NT2/D1 (cell line): Measurements from ENCODE around the gene PLLP.
A peak's percentile ranks its signal among the peaks of the same experiment; 100 is the strongest.

Source experiments
- DNase-seq: peaks from one replicate; pipeline ENCODE4 v3.0.0-alpha.2; 2011; ENCODE audit warnings: low read depth, low spot score
- H3K27me3 ChIP-seq: 2 replicates; pipeline ENCODE4 v1.6.0; 2011; ENCODE audit warnings: mild to moderate bottlenecking; ENCODE audit not compliant: insufficient read length, insufficient read depth
- H3K36me3 ChIP-seq: 2 replicates; pipeline ENCODE4 v1.6.1; 2011; ENCODE audit warnings: mild to moderate bottlenecking, low read length, mixed read lengths; ENCODE audit not compliant: insufficient read depth, insufficient read length
- H3K4me1 ChIP-seq: 2 replicates; pipeline ENCODE4 v1.5.1; 2011; ENCODE audit not compliant: insufficient read depth, insufficient read length
- H3K4me3 ChIP-seq: 2 replicates; pipeline ENCODE4 v1.5.1; 2011; ENCODE audit warnings: low read depth; ENCODE audit not compliant: insufficient read length
- H3K9ac ChIP-seq: 2 replicates; pipeline ENCODE4 v1.6.0; 2011; ENCODE audit warnings: low read depth; ENCODE audit not compliant: insufficient read length
- H3K9me3 ChIP-seq: 2 replicates; pipeline ENCODE4 v1.5.1; 2011; ENCODE audit warnings: mild to moderate bottlenecking, low read length; ENCODE audit not compliant: insufficient read depth
- SUZ12 ChIP-seq: IDR thresholded peaks from 2 replicates; pipeline ENCODE4 v1.6.1; 2011; ENCODE audit not compliant: insufficient read length, insufficient read depth; ENCODE audit errors: extremely low read depth
- YY1 ChIP-seq: IDR thresholded peaks from 2 replicates; pipeline ENCODE4 v1.6.1; 2011; ENCODE audit not compliant: insufficient read length, insufficient read depth
- ZNF274 ChIP-seq: IDR thresholded peaks from 2 replicates; pipeline ENCODE4 v1.6.1; 2011; ENCODE audit warnings: mild to moderate bottlenecking, low read depth, low read length

PLLP gene

GRCh38 chr16:57257455-57258070 lies 26.9 kb downstream of the PLLP start:
- Histone ChIP-seq H3K4me3 (no peak overlapping the region), H3K36me3 (peaks cover 25% of the 10 kb centered on the region), H3K27me3 (no peaks in the 10 kb centered on the region), H3K9me3 (0 out of 2 replicates have a peak, but pooled peaks cover 2% of the 10 kb centered on the region), H3K4me1 (peaks cover 11% of the 10 kb centered on the region), H3K9ac (no peak overlapping the region)
- TF ChIP-seq YY1: no peak
- no peak for TF ChIP-seq ZNF274
- no peak for TF ChIP-seq SUZ12
- DNase-seq: no peak

GRCh38 chr16:57256601-57257395 lies 27.7 kb downstream of the PLLP start:
- Histone ChIP-seq H3K4me3 (no peak overlapping the region), H3K9ac (no peak overlapping the region), H3K27me3 (no peaks in the 10 kb centered on the region), H3K36me3 (peaks cover 33% of the 10 kb centered on the region), H3K4me1 (peaks cover 11% of the 10 kb centered on the region), H3K9me3 (0 out of 2 replicates have a peak, but pooled peaks cover 6% of the 10 kb centered on the region)
- DNase-seq: no peak
- TF ChIP-seq YY1 (no peak), ZNF274 (no peak), SUZ12 (no peak)

- TF ChIP-seq ZNF274: no peak
- no peak for DNase-seq
- Histone ChIP-seq H3K4me1 (peaks cover 11% of the 10 kb centered on the region), H3K4me3 (no peak overlapping the region), H3K9ac (no peak overlapping the region), H3K27me3 (no peaks in the 10 kb centered on the region), H3K9me3 (0 out of 2 replicates have a peak, but pooled peaks cover 6% of the 10 kb centered on the region), H3K36me3 (peaks cover 42% of the 10 kb centered on the region)
These were observed 28.6 kb downstream of the PLLP start for GRCh38 chr16:57255686-57256415.

GRCh38 chr16:57253466-57253865 lies 31.0 kb downstream of the PLLP start:
- peaks cover 66% of the 10 kb centered on the region for H3K36me3 ChIP-seq
- no peak for DNase-seq
- H3K9me3 ChIP-seq: 0 out of 2 replicates have a peak, but pooled peaks cover 6% of the 10 kb centered on the region
- no peak overlapping the region for H3K9ac ChIP-seq
- no peaks in the 10 kb centered on the region for H3K4me1 ChIP-seq
- no peaks in the 10 kb centered on the region for H3K27me3 ChIP-seq
- H3K4me3 ChIP-seq: no peak overlapping the region
- TF ChIP-seq YY1: no peak
- no peak for TF ChIP-seq SUZ12
- no peak for TF ChIP-seq ZNF274

GRCh38 chr16:57252148-57252721 lies 32.2 kb downstream of the PLLP start:
- DNase-seq: no peak
- no peak overlapping the region for H3K9ac ChIP-seq
- H3K4me1 ChIP-seq: no peaks in the 10 kb centered on the region
- no peak for TF ChIP-seq SUZ12
- H3K27me3 ChIP-seq: no peaks in the 10 kb centered on the region
- no peak overlapping the region for H3K4me3 ChIP-seq
- H3K36me3 ChIP-seq: peaks cover 72% of the 10 kb centered on the region
- H3K9me3 ChIP-seq: 0 out of 2 replicates have a peak, but pooled peaks cover 6% of the 10 kb centered on the region

GRCh38 chr16:57251352-57251751 lies 33.1 kb downstream of the PLLP start:
- Histone ChIP-seq H3K36me3 (peaks cover 72% of the 10 kb centered on the region), H3K4me1 (no peaks in the 10 kb centered on the region), H3K9me3 (0 out of 2 replicates have a peak, but pooled peaks cover 6% of the 10 kb centered on the region), H3K9ac (no peak overlapping the region), H3K4me3 (no peak overlapping the region), H3K27me3 (no peaks in the 10 kb centered on the region)
- TF ChIP-seq YY1: no peak
- TF ChIP-seq ZNF274: no peak
- no peak for TF ChIP-seq SUZ12
- no peak for DNase-seq

- Histone ChIP-seq H3K9me3 (no peaks in the 10 kb centered on the region), H3K4me3 (peak overlapping the region; percentile 60), H3K36me3 (peaks cover 35% of the 10 kb centered on the region), H3K4me1 (no peaks in the 10 kb centered on the region), H3K27me3 (no peaks in the 10 kb centered on the region), H3K9ac (peak overlapping the region; percentile 78)
- no peak for TF ChIP-seq YY1
- TF ChIP-seq SUZ12: no peak
- TF ChIP-seq ZNF274: no peak
- DNase-seq: no peak
These were observed 38.9 kb downstream of the PLLP start for GRCh38 chr16:57245472-57246113.
